ENCODE measurements around the gene NEU2.

The NEU2 gene

DNA sequence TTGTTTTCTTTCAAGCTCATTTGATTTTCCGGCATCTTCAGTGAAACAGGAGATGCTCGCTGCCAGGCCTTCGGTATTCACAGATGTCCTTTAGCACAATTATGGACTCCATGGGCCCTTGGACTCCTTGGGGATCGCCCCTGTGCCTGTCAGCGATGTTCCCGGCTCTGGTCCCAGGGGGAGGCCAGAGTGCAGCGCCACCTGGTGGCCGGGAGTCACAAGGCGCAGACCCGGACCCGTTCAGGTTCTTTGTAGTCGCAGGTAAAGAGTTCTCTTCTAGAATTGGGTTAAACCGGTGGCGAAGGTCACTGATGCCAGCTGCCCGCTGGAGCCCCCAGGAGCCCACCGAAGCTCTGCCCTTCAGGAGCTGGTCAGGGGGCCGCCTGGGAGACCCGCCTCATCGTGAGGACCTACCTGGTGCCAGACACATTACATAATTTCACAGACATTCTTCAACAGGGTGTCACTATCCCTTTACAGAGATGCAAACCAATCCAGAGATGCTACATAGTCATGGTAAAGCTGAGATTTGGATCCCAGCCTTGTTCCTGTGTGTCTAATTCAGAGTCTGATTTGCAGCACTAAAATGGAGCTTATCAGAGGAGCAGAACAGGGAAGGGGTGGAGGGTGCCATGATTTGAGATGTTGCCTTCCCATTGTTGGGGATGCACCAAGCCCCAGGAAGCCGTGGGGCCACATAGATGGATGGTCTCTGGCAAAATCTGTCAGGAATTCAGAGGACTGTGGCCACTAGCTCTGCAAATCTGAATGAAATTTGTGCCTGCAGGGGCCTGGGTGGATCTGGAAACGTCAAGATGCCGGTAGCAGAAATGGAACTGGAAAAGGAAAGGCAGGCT lies 21.7 kb downstream of the NEU2 start:
- H3K36me3 ChIP-seq (ENCODE audit: insufficient read depth, low read depth, low read length) = no peaks in the 10 kb centered on the region
- H3K4me3 ChIP-seq (ENCODE audit: low read length) = no peak overlapping the region
- no peak overlapping the region for H3K9ac ChIP-seq (ENCODE audit: low read depth, low read length)
- peaks cover 16% of the 10 kb centered on the region for H3K27me3 ChIP-seq (ENCODE audit: insufficient read depth, low read length)
- no peaks in the 10 kb centered on the region for H3K9me3 ChIP-seq (ENCODE audit: insufficient read depth, low read depth, low read length)
- peaks cover 19% of the 10 kb centered on the region for H3K4me1 ChIP-seq (ENCODE audit: insufficient read depth, low read length)
- H3K27ac ChIP-seq (ENCODE audit: low read length) = no peak overlapping the region

DNA sequence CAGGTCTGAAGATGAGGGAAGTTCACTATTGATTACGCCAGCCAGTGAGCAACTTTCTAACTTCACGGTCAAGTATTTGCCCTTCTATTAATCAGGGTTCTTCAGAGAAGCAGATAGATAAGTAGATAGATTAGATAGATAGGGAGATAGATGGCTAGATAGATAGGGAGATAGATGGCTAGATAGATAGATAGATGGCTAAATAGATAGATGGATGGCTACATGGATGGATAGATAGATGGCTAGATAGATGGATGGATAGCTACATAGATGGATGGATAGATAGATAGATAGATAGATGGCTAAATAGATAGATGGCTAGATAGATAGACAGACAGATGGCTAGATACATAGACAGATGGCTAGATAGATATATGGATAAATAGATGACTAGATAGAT lies 22.9 kb downstream of the NEU2 start:
- Histone ChIP-seq H3K4me1 (ENCODE audit: insufficient read depth, low read length) (peaks cover 12% of the 10 kb centered on the region; the same call in 1 of the 2 replicates), H3K9ac (ENCODE audit: low read depth, low read length) (no peak overlapping the region), H3K36me3 (ENCODE audit: insufficient read depth, low read depth, low read length) (no peaks in the 10 kb centered on the region), H3K27ac (ENCODE audit: low read length) (no peak overlapping the region), H3K4me3 (ENCODE audit: low read length) (no peak overlapping the region), H3K9me3 (ENCODE audit: insufficient read depth, low read depth, low read length) (no peaks in the 10 kb centered on the region), H3K27me3 (ENCODE audit: insufficient read depth, low read length) (peaks cover 16% of the 10 kb centered on the region)

DNA sequence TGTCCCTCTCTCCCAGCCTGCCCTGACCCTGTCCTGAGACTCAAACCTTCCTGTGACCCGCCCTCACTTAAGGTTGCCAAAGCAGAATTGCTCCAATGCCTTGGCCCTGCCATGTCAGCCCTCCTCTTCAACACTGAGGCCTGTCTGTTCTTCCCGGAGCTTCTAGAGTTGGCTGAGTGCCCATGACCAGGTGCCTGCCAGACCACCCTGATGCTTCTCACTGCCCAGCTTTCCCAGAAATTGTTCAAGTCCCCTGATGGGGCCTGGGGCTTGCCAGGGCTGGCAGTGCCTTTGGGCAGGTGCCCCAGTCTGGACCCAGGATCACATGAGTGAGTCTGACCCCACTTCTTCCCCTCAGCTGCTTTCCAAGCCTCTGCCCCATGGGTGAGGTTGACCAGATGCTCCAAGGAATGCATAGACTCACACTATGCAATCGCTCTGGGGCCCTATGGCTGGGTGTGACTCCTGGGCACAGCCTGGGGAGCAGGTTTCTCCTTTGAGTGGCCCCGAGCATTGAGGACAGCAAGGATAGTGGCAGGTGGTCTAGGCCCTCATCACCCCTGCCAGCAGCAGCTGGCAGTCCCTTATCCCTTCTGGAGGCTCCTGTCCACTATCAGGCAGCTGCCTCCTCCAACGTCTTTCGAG lies 24.6 kb downstream of the NEU2 start:
- Histone ChIP-seq H3K36me3 (ENCODE audit: insufficient read depth, low read depth, low read length) (no peaks in the 10 kb centered on the region), H3K27me3 (ENCODE audit: insufficient read depth, low read length) (peaks cover 16% of the 10 kb centered on the region), H3K9ac (ENCODE audit: low read depth, low read length) (no peak overlapping the region), H3K27ac (ENCODE audit: low read length) (no peak overlapping the region), H3K4me3 (ENCODE audit: low read length) (no peak overlapping the region), H3K4me1 (ENCODE audit: insufficient read depth, low read length) (peaks cover 4% of the 10 kb centered on the region; the same call in 1 of the 2 replicates), H3K9me3 (ENCODE audit: insufficient read depth, low read depth, low read length) (no peaks in the 10 kb centered on the region)

DNA sequence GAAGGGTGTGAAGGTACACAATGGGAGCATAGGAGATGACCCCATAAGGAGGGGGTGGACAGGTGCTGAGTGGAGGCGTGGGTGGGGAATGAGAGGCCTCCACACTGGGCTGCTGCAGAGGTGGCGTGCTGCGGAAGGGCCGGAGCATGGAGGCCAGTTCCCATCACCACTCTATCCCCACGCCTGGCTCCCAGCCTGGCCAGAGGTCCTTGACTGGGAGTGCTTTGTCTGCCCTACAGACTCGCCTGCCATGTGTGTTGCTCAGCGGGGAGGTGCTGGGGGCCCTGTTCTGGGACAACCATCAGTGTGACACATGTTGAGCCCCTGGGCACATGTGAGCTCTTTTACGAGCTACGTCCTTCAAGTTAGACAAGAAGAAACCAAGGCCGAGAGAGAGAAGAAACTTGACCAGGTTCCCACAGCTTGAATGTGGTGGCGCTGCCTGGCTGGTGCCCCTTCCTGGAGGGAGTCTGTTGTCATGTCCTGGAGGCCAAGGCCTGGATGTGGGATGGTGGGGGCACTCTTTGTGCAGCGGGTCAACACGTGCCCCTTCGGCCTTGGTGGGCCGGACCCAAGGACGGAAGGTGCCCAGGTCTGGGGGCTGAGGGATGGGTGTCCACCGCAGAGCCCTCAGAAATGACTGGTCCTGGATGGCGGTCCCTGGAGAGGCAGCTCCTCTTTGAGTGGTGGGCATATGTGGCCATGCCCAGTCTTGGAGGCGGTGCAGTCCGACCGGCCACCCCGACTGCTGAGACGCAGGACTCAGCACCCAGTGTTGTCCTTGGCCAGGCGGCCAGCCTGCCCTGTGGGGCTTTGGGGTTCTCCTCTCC lies 26.5 kb downstream of the NEU2 start:
- H3K36me3 ChIP-seq (ENCODE audit: insufficient read depth, low read depth, low read length) = no peaks in the 10 kb centered on the region
- H3K9me3 ChIP-seq (ENCODE audit: insufficient read depth, low read depth, low read length) = no peaks in the 10 kb centered on the region
- no peak overlapping the region for H3K9ac ChIP-seq (ENCODE audit: low read depth, low read length)
- peaks cover 10% of the 10 kb centered on the region for H3K27me3 ChIP-seq (ENCODE audit: insufficient read depth, low read length)
- H3K4me3 ChIP-seq (ENCODE audit: low read length) = no peak overlapping the region
- H3K27ac ChIP-seq (ENCODE audit: low read length) = no peak overlapping the region
- H3K4me1 ChIP-seq (ENCODE audit: insufficient read depth, low read length) = peaks cover 3% of the 10 kb centered on the region; the same call in 1 of the 2 replicates

DNA sequence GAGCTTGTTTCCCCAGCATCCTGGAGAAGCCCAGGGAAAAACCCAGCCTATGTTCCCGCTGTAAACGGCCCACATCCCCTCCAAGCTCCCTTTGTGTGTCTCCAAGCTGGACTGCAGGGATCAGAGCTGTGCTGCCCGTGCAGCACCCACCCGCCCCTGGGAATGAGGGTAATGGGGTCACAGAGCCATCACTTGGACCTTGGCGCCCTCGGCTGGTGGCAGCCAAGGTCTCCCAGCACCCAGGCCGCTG lies 27.0 kb downstream of the NEU2 start:
- H3K36me3 ChIP-seq (ENCODE audit: insufficient read depth, low read depth, low read length) = no peaks in the 10 kb centered on the region
- no peak overlapping the region for H3K9ac ChIP-seq (ENCODE audit: low read depth, low read length)
- H3K4me3 ChIP-seq (ENCODE audit: low read length) = no peak overlapping the region
- H3K27me3 ChIP-seq (ENCODE audit: insufficient read depth, low read length) = peaks cover 6% of the 10 kb centered on the region
- H3K27ac ChIP-seq (ENCODE audit: low read length) = no peak overlapping the region
- H3K4me1 ChIP-seq (ENCODE audit: insufficient read depth, low read length) = peaks cover 3% of the 10 kb centered on the region; the same call in 1 of the 2 replicates
- no peaks in the 10 kb centered on the region for H3K9me3 ChIP-seq (ENCODE audit: insufficient read depth, low read depth, low read length)

DNA sequence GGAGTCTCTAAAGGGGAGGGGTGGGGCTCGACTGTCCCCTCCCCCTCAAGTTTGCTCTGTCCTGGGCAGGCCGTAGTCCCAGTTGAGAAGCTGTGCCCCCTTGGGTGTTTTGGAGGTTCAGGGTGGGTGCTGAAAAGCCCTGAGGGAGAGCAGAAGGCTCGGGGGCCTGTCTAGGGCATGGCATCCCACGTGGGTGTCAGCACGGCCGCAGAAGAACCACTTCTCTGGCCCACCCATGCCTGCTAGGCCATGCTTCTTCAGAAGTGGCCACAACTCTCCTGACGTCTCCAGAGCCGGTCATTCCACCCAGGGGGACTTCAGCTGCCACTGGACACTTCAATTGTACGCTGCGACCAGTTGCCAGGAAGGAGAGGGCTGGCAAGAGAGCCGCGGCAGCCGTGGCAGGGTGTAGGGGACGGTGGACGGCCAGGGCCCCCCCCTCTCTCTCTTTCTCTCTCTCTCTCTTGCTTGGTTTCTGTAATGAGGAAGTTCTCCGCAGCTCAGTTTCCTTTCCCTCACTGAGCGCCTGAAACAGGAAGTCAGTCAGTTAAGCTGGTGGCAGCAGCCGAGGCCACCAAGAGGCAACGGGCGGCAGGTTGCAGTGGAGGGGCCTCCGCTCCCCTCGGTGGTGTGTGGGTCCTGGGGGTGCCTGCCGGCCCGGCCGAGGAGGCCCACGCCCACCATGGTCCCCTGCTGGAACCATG lies 27.5 kb downstream of the NEU2 start, which contains the start of gene INPP5D:
TSS of gene INPP5D (plus strand) at position 546 of the 704 bp plus-strand sequence. CDS start at position 683, 137 bp downstream.
- H3K27ac ChIP-seq (ENCODE audit: low read length) = no peak within 1 kb of the TSS

DNA sequence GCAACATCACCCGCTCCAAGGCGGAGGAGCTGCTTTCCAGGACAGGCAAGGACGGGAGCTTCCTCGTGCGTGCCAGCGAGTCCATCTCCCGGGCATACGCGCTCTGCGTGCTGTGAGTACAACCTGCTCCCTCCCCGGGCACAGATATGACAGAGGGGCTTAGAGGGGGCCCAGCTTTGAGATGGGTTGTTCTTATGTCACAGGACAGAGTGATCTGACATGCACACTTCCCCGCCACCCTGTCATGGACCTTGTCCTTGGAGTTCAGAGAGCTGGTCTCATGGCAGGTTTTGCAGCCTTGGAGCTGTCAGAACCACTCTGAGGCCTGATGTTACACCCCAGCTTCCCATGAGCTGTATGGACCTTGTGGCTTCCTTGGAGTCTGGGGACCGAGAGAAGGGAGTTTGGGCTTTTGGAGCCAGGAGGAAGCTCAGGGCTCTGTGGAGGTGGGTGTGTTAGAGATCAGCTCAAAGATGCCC lies 28.1 kb downstream of the NEU2 start:
- Histone ChIP-seq H3K4me1 (ENCODE audit: insufficient read depth, low read length) (peaks cover 3% of the 10 kb centered on the region; the same call in 1 of the 2 replicates), H3K9ac (ENCODE audit: low read depth, low read length) (no peak overlapping the region), H3K27me3 (ENCODE audit: insufficient read depth, low read length) (no peaks in the 10 kb centered on the region; the same call in 1 of the 2 replicates), H3K9me3 (ENCODE audit: insufficient read depth, low read depth, low read length) (no peaks in the 10 kb centered on the region), H3K27ac (ENCODE audit: low read length) (no peak overlapping the region), H3K4me3 (ENCODE audit: low read length) (no peak overlapping the region), H3K36me3 (ENCODE audit: insufficient read depth, low read depth, low read length) (no peaks in the 10 kb centered on the region)

More for the DNA sequence above, 27.5 kb downstream of the NEU2 start, which contains the start of gene INPP5D:
- Histone ChIP-seq H3K4me3 (ENCODE audit: low read length) (no peak within 1 kb of the TSS), H3K9me3 (ENCODE audit: insufficient read depth, low read depth, low read length) (no peaks in the 10 kb centered on the region), H3K27me3 (ENCODE audit: insufficient read depth, low read length) (peaks cover under 1% of the 10 kb centered on the region), H3K4me1 (ENCODE audit: insufficient read depth, low read length) (peaks cover 3% of the 10 kb centered on the region; the same call in 1 of the 2 replicates), H3K36me3 (ENCODE audit: insufficient read depth, low read depth, low read length) (no peaks in the 10 kb centered on the region), H3K9ac (ENCODE audit: low read depth, low read length) (no peak within 1 kb of the TSS)

DNA sequence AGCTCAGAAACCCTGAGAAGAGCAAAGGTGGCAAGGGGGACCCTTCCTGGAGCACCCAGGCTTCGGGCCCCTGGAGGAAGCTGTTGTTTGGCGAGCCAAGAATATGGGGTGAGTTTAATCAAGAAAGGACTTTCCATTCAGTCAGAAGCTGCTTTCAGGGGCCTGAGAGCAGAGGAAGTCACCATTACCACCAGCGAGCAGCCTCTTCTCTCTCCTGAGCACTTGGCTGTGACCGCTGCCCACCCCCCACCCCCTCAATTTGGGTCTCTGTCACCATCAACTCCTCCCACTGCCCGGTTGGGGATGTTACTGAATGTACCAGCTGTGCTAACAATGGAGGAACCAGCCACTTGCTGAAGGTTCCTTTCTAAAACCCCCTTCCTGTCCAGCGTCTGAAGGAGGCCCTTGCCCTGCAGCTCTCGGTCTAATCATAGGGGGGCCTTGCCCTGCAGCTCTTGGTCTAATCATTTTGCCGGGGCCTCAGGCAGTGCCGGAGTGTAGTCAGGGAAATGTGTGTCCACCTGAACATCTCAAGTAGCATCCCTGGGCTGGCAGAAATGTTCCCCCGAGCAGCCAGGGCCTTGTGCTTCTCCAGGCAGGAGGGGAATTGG lies 28.6 kb downstream of the NEU2 start:
- H3K9ac ChIP-seq (ENCODE audit: low read depth, low read length) = no peak overlapping the region

DNA sequence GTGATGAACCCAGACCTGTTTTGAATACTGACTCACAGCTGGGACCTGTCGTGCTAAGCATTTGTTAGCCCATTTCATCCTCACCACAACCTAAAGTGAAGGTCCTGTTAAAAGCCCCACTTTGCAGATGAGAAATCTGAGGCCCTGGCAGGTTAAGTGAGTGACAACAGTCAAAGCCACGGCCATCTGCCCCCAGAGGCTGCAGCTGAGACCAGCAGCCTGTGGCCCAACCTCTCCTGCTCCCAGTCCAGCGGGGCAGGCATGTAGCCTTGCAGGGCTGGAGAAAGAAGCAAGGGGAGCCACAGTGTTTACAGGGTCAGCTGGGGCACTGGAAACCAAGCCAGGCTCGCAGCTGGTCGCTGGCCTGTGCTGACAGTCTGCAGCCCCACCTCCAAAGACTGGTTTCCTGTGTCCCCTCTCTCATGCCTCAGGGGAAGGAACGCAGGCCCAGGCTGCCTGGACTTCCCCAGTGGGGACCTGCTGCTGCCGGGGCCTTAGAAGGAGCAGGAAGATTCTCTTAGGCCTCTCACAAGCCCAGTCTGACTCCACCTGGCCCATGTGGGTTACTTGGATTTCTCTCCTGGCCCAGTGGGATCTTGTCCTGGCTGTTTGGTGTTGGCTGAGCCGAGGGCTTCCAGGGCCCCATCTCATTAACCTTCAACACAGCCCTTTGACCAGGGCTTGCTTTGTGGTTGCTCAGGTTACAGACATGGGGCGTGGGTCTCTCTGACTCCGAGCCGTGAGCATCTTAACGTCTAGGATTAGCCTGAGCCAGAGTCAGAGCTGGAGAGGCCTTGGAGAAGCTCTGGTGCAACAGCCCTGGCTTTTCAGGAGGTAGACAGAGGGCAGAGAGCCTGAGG lies 29.3 kb downstream of the NEU2 start:
- H3K9ac ChIP-seq (ENCODE audit: low read depth, low read length) = no peak overlapping the region
- H3K9me3 ChIP-seq (ENCODE audit: insufficient read depth, low read depth, low read length) = no peaks in the 10 kb centered on the region
- H3K27ac ChIP-seq (ENCODE audit: low read length) = no peak overlapping the region
- H3K36me3 ChIP-seq (ENCODE audit: insufficient read depth, low read depth, low read length) = no peaks in the 10 kb centered on the region
- H3K27me3 ChIP-seq (ENCODE audit: insufficient read depth, low read length) = no peaks in the 10 kb centered on the region
- H3K4me3 ChIP-seq (ENCODE audit: low read length) = no peak overlapping the region
- H3K4me1 ChIP-seq (ENCODE audit: insufficient read depth, low read length) = peaks cover 3% of the 10 kb centered on the region; the same call in 1 of the 2 replicates

More for the DNA sequence above, 28.6 kb downstream of the NEU2 start:
- H3K36me3 ChIP-seq (ENCODE audit: insufficient read depth, low read depth, low read length) = no peaks in the 10 kb centered on the region
- H3K27ac ChIP-seq (ENCODE audit: low read length) = no peak overlapping the region
- no peak overlapping the region for H3K4me3 ChIP-seq (ENCODE audit: low read length)
- no peaks in the 10 kb centered on the region for H3K27me3 ChIP-seq (ENCODE audit: insufficient read depth, low read length)
- no peaks in the 10 kb centered on the region for H3K9me3 ChIP-seq (ENCODE audit: insufficient read depth, low read depth, low read length)
- peaks cover 3% of the 10 kb centered on the region; the same call in 1 of the 2 replicates for H3K4me1 ChIP-seq (ENCODE audit: insufficient read depth, low read length)

DNA sequence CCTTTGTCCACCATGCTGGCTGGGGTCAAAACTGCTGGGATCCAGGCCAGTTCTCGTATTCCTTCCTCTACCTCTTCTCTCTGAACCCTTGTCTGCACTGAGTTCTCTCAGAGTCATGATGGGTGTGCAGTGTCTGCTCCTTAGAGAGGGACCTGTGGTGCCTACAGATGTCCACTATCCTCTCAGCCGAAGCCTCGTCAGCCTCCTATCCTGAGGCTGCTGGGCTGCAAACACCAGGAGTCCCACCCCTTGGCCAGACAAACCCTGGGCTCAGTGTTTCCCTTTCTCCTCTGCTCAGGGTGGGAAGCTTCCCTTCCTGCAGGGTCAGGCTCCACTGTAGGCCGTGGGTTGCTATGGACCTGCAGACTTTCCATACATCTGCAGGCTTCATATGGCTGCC lies 30.0 kb downstream of the NEU2 start:
- Histone ChIP-seq H3K4me1 (ENCODE audit: insufficient read depth, low read length) (peaks cover 3% of the 10 kb centered on the region; the same call in 1 of the 2 replicates), H3K9ac (ENCODE audit: low read depth, low read length) (no peak overlapping the region), H3K27me3 (ENCODE audit: insufficient read depth, low read length) (no peaks in the 10 kb centered on the region), H3K9me3 (ENCODE audit: insufficient read depth, low read depth, low read length) (no peaks in the 10 kb centered on the region), H3K36me3 (ENCODE audit: insufficient read depth, low read depth, low read length) (no peaks in the 10 kb centered on the region), H3K27ac (ENCODE audit: low read length) (no peak overlapping the region), H3K4me3 (ENCODE audit: low read length) (no peak overlapping the region)

Data from iPS-20b (cell line).